ENCODE measurements around the gene TRUB2. TPM values are rescaled to one million over a fixed set of nuclear protein-coding genes. Genes with fewer than 3 reads are reported as not detected.

TRUB2 gene
- total and polyA plus RNA-seq, 2 donors (not counting 1 experiment from before 2014, with no cell fraction given): 7.6 to 21.5 TPM

DNA sequence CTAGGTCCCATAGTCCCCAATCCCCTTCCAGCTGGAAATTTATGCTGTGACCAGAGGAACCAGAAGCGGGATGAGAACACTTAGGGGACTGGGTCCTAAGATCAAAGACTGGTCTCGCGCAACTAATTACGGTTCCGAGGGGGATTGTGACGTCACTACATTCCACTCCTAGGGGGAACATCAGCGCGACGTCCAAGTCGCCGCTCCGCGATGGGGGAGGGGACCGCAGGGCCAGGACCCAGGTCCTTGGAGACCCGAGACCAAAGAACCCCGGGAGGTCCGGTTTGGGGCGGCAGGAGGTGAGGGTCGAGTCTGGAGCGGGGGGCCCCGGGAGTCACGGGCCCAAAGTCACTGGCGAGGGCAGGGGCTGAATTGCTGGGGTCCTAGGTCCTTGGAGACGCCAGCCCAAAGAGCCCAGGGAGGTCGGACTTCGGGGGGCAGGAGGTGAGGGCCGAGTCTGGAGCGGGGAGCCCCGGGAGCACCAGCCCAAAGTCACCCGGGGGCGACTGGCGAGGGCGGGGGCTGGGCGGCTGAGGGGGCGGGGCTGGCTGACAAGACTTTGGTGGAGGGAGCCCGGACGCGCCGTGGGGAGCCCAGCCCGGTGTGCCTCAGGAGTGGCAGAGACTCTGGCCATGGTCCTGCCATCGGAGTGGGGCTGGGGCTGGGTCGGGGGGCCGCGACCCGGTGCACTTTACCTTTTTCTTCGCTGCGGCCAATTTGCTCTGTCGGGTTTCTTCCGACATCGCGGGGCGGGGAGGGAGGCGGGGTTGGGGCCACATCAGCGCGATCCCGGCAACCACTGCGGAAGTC lies 46.8 kb downstream of the TRUB2 start, which contains the start of gene GOLGA2:
TSS of gene GOLGA2 (minus strand) at position 810 of the 810 bp plus-strand sequence. CDS start at position 779, 31 bp downstream.
- no peaks in the 10 kb centered on the region for H3K27me3 ChIP-seq (replicated peaks in 1 of 4; ENCODE audit: control extremely low read depth in 1 of 4, control insufficient read depth in 3 of 4, insufficient read depth in 4 of 4, low read length in 3 of 4)
- H3K4me3 Mint-ChIP-seq: peak within 1 kb of the TSS; percentile 96
- ChIA-PET POLR2A (interaction anchor here (0.6 to 1.1 kb wide), 7 partner anchors 25 to 1051 kb away, joined by 3 to 9 read pairs (median 3); partner anchors contain the start of genes TRUB2 and URM1), CTCF (interaction anchor here (0.5 to 3.8 kb wide), 5 partner anchors 20 to 335 kb away, joined by 3 to 14 read pairs (median 5); partner anchors contain the start of gene URM1)
- peak within 1 kb of the TSS; percentile 61 to 99 (median 87) for H3K4me3 ChIP-seq (ENCODE audit: control extremely low read depth in 1 of 5, extremely low read depth in 1 of 5, insufficient read depth in 1 of 5, low read depth in 2 of 5, low read length in 4 of 5)
- H3K27me3 Mint-ChIP-seq: no peaks in the 10 kb centered on the region
- no peaks in the 10 kb centered on the region for H3K9me3 ChIP-seq (ENCODE audit: control extremely low read depth in 1 of 3, control insufficient read depth in 2 of 3, insufficient read depth in 1 of 3, low read length in 2 of 3)
- peak within 1 kb of the TSS; percentile 81 to 92 for H3K27ac ChIP-seq (ENCODE audit: low read length in 2 of 2)
- H3K4me1 ChIP-seq (ENCODE audit: control insufficient read depth in 2 of 2, insufficient read depth in 2 of 2, low read length in 2 of 2): peaks cover 14 to 20% of the 10 kb centered on the region in 2 donors
- H4K20me1 ChIP-seq (ENCODE audit: control insufficient read depth, insufficient read depth, low read length, poor library complexity, severe bottlenecking): no peaks in the 10 kb centered on the region
- DNase-seq: peak; percentile 57
- WGBS (ENCODE audit: insufficient coverage): 2% methylated on average over 48 of the region's 57 CpGs
- peak within 1 kb of the TSS; percentile 96 for H3K9ac ChIP-seq (ENCODE audit: low read length)
- intact Hi-C loops (cut with micrococcal nuclease): loop anchor here (1.0 to 10.0 kb wide), 4 partner anchors 25 to 821 kb away; partner anchors contain the start of genes COQ4, LRSAM1, RPL12 and TRUB2
- H3K36me3 ChIP-seq (replicated peaks in 1 of 2; ENCODE audit: control extremely low read depth in 1 of 2, control insufficient read depth in 1 of 2, extremely low read depth in 1 of 2, insufficient read depth in 2 of 2, low read length in 1 of 2): peaks cover 0 to 12% of the 10 kb centered on the region in 2 experiments
- H3K4me2 ChIP-seq (replicated peaks; ENCODE audit: low read depth, low read length, poor library complexity, severe bottlenecking): peak within 1 kb of the TSS; percentile 100
- H3K9me3 Mint-ChIP-seq (ENCODE audit: insufficient read depth): no peaks in the 10 kb centered on the region
- peaks cover 26% of the 10 kb centered on the region for H3K79me2 ChIP-seq (ENCODE audit: control insufficient read depth, insufficient read depth, low read length)
- ATAC-seq (ENCODE audit: low read depth): peak; percentile 58
- peak within 1 kb of the TSS; percentile 99 for H2AFZ ChIP-seq (ENCODE audit: insufficient read depth, low read depth, low read length, poor library complexity, severe bottlenecking)
- TF ChIP-seq, protein P1, sequence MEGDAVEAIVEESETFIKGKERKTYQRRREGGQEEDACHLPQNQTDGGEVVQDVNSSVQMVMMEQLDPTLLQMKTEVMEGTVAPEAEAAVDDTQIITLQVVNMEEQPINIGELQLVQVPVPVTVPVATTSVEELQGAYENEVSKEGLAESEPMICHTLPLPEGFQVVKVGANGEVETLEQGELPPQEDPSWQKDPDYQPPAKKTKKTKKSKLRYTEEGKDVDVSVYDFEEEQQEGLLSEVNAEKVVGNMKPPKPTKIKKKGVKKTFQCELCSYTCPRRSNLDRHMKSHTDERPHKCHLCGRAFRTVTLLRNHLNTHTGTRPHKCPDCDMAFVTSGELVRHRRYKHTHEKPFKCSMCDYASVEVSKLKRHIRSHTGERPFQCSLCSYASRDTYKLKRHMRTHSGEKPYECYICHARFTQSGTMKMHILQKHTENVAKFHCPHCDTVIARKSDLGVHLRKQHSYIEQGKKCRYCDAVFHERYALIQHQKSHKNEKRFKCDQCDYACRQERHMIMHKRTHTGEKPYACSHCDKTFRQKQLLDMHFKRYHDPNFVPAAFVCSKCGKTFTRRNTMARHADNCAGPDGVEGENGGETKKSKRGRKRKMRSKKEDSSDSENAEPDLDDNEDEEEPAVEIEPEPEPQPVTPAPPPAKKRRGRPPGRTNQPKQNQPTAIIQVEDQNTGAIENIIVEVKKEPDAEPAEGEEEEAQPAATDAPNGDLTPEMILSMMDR (IDR thresholded peaks at IDR 0.05): no peak
- TF ChIP-seq EZH2 (IDR thresholded peaks at IDR 0.05; ENCODE audit: borderline replicate concordance, insufficient read depth, low read depth, low read length, poor library complexity, severe bottlenecking): no peak
- H3K4me1 Mint-ChIP-seq: peaks cover 23% of the 10 kb centered on the region
- peak within 1 kb of the TSS; percentile 97 for H3K27ac Mint-ChIP-seq

Measured in B cell (primary cell).